Hepatocyte (in vitro differentiated cells): ENCODE results near the gene ATP6V1B1. TPM values are rescaled to one million over a fixed set of nuclear protein-coding genes. Genes with fewer than 3 reads are reported as not detected.

Experiments
- DNase-seq: peaks from one replicate; pipeline ENCODE4 v3.0.0-alpha.2; 2016; ENCODE audit warnings: low spot score
- H2AFZ ChIP-seq: fragments of 200-600 bp; sonication (generic); 2 replicates; pipeline ENCODE4 v1.6.0; 2016; ENCODE audit warnings: antibody characterized with exemption, mild to moderate bottlenecking
- H3K27ac ChIP-seq: fragments of 200-600 bp; sonication (generic); 2 replicates; pipeline ENCODE4 v1.5.1; 2016; ENCODE audit warnings: mild to moderate bottlenecking
- H3K27me3 ChIP-seq: fragments of 200-600 bp; sonication (generic); 2 replicates; pipeline ENCODE4 v1.6.1; 2016
- H3K36me3 ChIP-seq: fragments of 200-600 bp; sonication (generic); replicated peaks from 2 replicates; pipeline ENCODE4 v1.5.1; 2016; ENCODE audit warnings: low read depth; ENCODE audit not compliant: insufficient read depth
- H3K4me1 ChIP-seq: fragments of 200-600 bp; sonication (generic); 2 replicates; pipeline ENCODE4 v1.5.1; 2016; ENCODE audit warnings: mild to moderate bottlenecking, moderate library complexity; ENCODE audit not compliant: insufficient read depth
- H3K4me2 ChIP-seq: fragments of 200-600 bp; sonication (generic); 2 replicates; pipeline ENCODE4 v1.6.0; 2016
- H3K4me3 ChIP-seq: fragments of 200-600 bp; sonication (generic); 2 replicates; pipeline ENCODE4 v1.5.1; 2016; ENCODE audit warnings: mild to moderate bottlenecking
- H3K79me2 ChIP-seq: fragments of 200-600 bp; sonication (generic); 2 replicates; pipeline ENCODE4 v1.6.0; 2017; ENCODE audit warnings: mild to moderate bottlenecking
- H3K9me2 ChIP-seq: fragments of 200-600 bp; sonication (generic); replicated peaks from 2 replicates; pipeline ENCODE4 v1.6.0; 2017; ENCODE audit warnings: mild to moderate bottlenecking; ENCODE audit not compliant: insufficient read depth
- H3K9me3 ChIP-seq: fragments of 200-600 bp; sonication (generic); 2 replicates; pipeline ENCODE4 v1.5.1; 2016; ENCODE audit warnings: low read depth, mild to moderate bottlenecking
- H4K20me1 ChIP-seq: fragments of 200-600 bp; sonication (generic); 2 replicates; pipeline ENCODE4 v1.6.0; 2016; ENCODE audit warnings: mild to moderate bottlenecking; ENCODE audit not compliant: insufficient read depth, poor library complexity, severe bottlenecking
- CTCF ChIP-seq: fragments of 200-600 bp; sonication (generic); IDR thresholded peaks from 2 replicates; pipeline ENCODE4 v1.5.1; 2016; ENCODE audit warnings: antibody characterized with exemption, mild to moderate bottlenecking; ENCODE audit not compliant: poor library complexity
- EZH2 ChIP-seq: fragments of 200-600 bp; sonication (generic); IDR thresholded peaks from 2 replicates; pipeline ENCODE4 v1.6.1; 2016; ENCODE audit warnings: antibody characterized with exemption, mild to moderate bottlenecking, borderline replicate concordance
- EZH2phosphoT487 ChIP-seq: fragments of 200-600 bp; sonication (generic); IDR thresholded peaks from one replicate; pipeline ENCODE4 v1.6.1; 2018; ENCODE audit warnings: antibody characterized with exemption, mild to moderate bottlenecking, low read depth, moderate library complexity; ENCODE audit not compliant: unreplicated experiment, severe bottlenecking
- WGBS: methylation state at CpG from one replicate; pipeline ENCODE4 v1.1.6; 2016; ENCODE audit warnings: low lambda C conversion rate; ENCODE audit errors: missing lambda C conversion rate; 5-methylcytosine and 5-hydroxymethylcytosine counted together
- polyA plus RNA-seq: library from polyadenylated mRNA; unstranded; fragments of >200 nt; fragmentation: Nextera tagmentation; extraction: Ambion mirVana; gene quantifications from 2 replicates; pipeline ENCODE4 v1.2.1, GENCODE V29; 2016
- total RNA-seq: library from RNA; depleted of rRNA; stranded (reverse); fragments of >200 nt; gene quantifications from 2 replicates; pipeline ENCODE4 v1.2.3, GENCODE V29; 2014

ATP6V1B1 gene
- total and polyA plus RNA-seq, 2 experiments from 2014 or later: 1.7 to 2.9 TPM

- Histone ChIP-seq H3K4me3 (no peak overlapping the region), H3K9me2 (no peaks in the 10 kb centered on the region), H3K36me3 (no peaks in the 10 kb centered on the region), H3K9me3 (no peaks in the 10 kb centered on the region), H2AFZ (no peak overlapping the region), H3K27me3 (peaks cover 38% of the 10 kb centered on the region), H3K4me2 (no peak overlapping the region), H4K20me1 (no peaks in the 10 kb centered on the region), H3K79me2 (no peaks in the 10 kb centered on the region), H3K27ac (no peak overlapping the region), H3K4me1 (no peaks in the 10 kb centered on the region)
- 73% methylated on average over 6 of the region's 6 CpGs for WGBS
- TF ChIP-seq EZH2phosphoT487 (no peak), CTCF (no peak), EZH2 (no peak)
- no peak for DNase-seq
Observed at GRCh38 chr2:70941186-70941585, 5.5 kb downstream of the ATP6V1B1 start.

- peaks cover 38% of the 10 kb centered on the region for H3K27me3 ChIP-seq
- H3K27ac ChIP-seq: no peak overlapping the region
- H3K79me2 ChIP-seq: no peaks in the 10 kb centered on the region
- H2AFZ ChIP-seq: no peak overlapping the region
- no peak overlapping the region for H3K4me2 ChIP-seq
- no peaks in the 10 kb centered on the region for H3K9me2 ChIP-seq
- H3K4me1 ChIP-seq: no peaks in the 10 kb centered on the region
- H3K9me3 ChIP-seq: no peaks in the 10 kb centered on the region
- 90% methylated on average over 5 of the region's 5 CpGs for WGBS
- TF ChIP-seq EZH2phosphoT487: no peak
- no peak for TF ChIP-seq CTCF
- no peak for TF ChIP-seq EZH2
- no peak for DNase-seq
- no peaks in the 10 kb centered on the region for H4K20me1 ChIP-seq
- H3K36me3 ChIP-seq: no peaks in the 10 kb centered on the region
- H3K4me3 ChIP-seq: no peak overlapping the region
Observed at GRCh38 chr2:70941701-70942100, 6.0 kb downstream of the ATP6V1B1 start.

GRCh38 chr2:70942396-70943204 is 6.9 kb downstream of the ATP6V1B1 start:
- Histone ChIP-seq H4K20me1 (no peaks in the 10 kb centered on the region), H2AFZ (no peak overlapping the region), H3K79me2 (no peaks in the 10 kb centered on the region), H3K4me1 (no peaks in the 10 kb centered on the region), H3K27me3 (peaks cover 44% of the 10 kb centered on the region), H3K9me2 (no peaks in the 10 kb centered on the region), H3K9me3 (no peaks in the 10 kb centered on the region), H3K27ac (no peak overlapping the region), H3K4me3 (no peak overlapping the region), H3K4me2 (no peak overlapping the region), H3K36me3 (no peaks in the 10 kb centered on the region)
- no peak for DNase-seq
- WGBS: 70% methylated on average over 6 of the region's 6 CpGs
- TF ChIP-seq CTCF: no peak
- no peak for TF ChIP-seq EZH2
